GM12865 (cell line): Measurements from ENCODE around the gene SEC11A.

Experiments
- DNase-seq: peaks from one replicate; pipeline ENCODE4 v3.0.0; 2010; ENCODE audit warnings: low read depth
- H3K4me3 ChIP-seq: 2 replicates; pipeline ENCODE4 v1.5.1; 2011; ENCODE audit warnings: mild to moderate bottlenecking, low read depth, low read length, control low read depth
- CTCF ChIP-seq: IDR thresholded peaks from 2 replicates; pipeline ENCODE4 v1.5.1; 2011; ENCODE audit warnings: low read length, control low read depth, low read depth, inconsistent platforms; ENCODE audit not compliant: insufficient read depth; ENCODE audit errors: missing control alignments

Gene SEC11A

GRCh38 chr15:84653910-84654688 is 61.8 kb downstream of the SEC11A start, which contains the start of gene WDR73:
Gene WDR73, minus strand, starts transcription at chr15:84654283. Its CDS starts 9 bp downstream, at chr15:84654274.
- H3K4me3 ChIP-seq = peak within 1 kb of the TSS; percentile 76
- DNase-seq = peak; percentile 96
- TF ChIP-seq CTCF = no peak

- H3K4me3 ChIP-seq = peak overlapping the region; percentile 76
- DNase-seq = no peak
- no peak for TF ChIP-seq CTCF
These were observed 62.4 kb downstream of the SEC11A start for GRCh38 chr15:84653584-84653909.

- no peak for TF ChIP-seq CTCF
- no peak for DNase-seq
- H3K4me3 ChIP-seq = no peak overlapping the region
These were observed 66.2 kb downstream of the SEC11A start for GRCh38 chr15:84649706-84650105.

GRCh38 chr15:84648539-84648938 is 67.4 kb downstream of the SEC11A start:
- no peak for DNase-seq
- no peak overlapping the region for H3K4me3 ChIP-seq
- TF ChIP-seq CTCF = no peak

- DNase-seq = no peak
- no peak overlapping the region for H3K4me3 ChIP-seq
- no peak for TF ChIP-seq CTCF
These were observed 68.2 kb downstream of the SEC11A start for GRCh38 chr15:84647726-84648125.

- no peak overlapping the region for H3K4me3 ChIP-seq
- DNase-seq = no peak
- TF ChIP-seq CTCF = no peak
These were observed 69.9 kb downstream of the SEC11A start for GRCh38 chr15:84645997-84646396.

- no peak overlapping the region for H3K4me3 ChIP-seq
- DNase-seq = no peak
- TF ChIP-seq CTCF = no peak
These were observed 70.4 kb downstream of the SEC11A start for GRCh38 chr15:84645496-84645895.
